HepG2 (cell line): Measurements from ENCODE around the gene FAM53B. TPM values are rescaled to one million over a fixed set of nuclear protein-coding genes. Genes with fewer than 3 reads are reported as not detected.

Experiments used
- CAMTA2 ChIP-seq: sonication (generic); formaldehyde crosslinking; IDR thresholded peaks from 2 replicates; pipeline ENCODE4 v1.4.0; 2020; ENCODE audit warnings: mild to moderate bottlenecking, missing genetic modification reagents, borderline replicate concordance
- CENPX ChIP-seq: sonication (generic); formaldehyde crosslinking; IDR thresholded peaks from 2 replicates; pipeline ENCODE4 v1.9.0; 2021; ENCODE audit warnings: mild to moderate bottlenecking, missing genetic modification reagents, moderate library complexity
- ELF3 ChIP-seq: IDR thresholded peaks from 2 replicates; pipeline ENCODE4 v1.6.1; 2016; ENCODE audit warnings: missing genetic modification reagents, missing compliant biosample characterization
- FOSL2 ChIP-seq: sonication (generic); formaldehyde crosslinking; IDR thresholded peaks from 2 replicates; pipeline ENCODE4 v1.4.0; 2020; ENCODE audit warnings: missing genetic modification reagents
- GATA4 ChIP-seq: sonication (generic); IDR thresholded peaks from 2 replicates; pipeline ENCODE4 v1.6.1; 2016; ENCODE audit warnings: antibody characterized with exemption, low read depth, borderline replicate concordance
- HOXA3 ChIP-seq: sonication (generic); formaldehyde crosslinking; IDR thresholded peaks from 2 replicates; pipeline ENCODE4 v1.5.0; 2020; ENCODE audit warnings: missing genetic modification reagents
- HOXD1 ChIP-seq: sonication (generic); formaldehyde crosslinking; IDR thresholded peaks from 2 replicates; pipeline ENCODE4 v1.5.0; 2020; ENCODE audit warnings: missing genetic modification reagents
- IRX3 ChIP-seq: sonication (generic); formaldehyde crosslinking; IDR thresholded peaks from 2 replicates; pipeline ENCODE4 v1.8.1; 2023; ENCODE audit warnings: mild to moderate bottlenecking, low read depth, missing genetic modification reagents, borderline replicate concordance
- KLF11 ChIP-seq: IDR thresholded peaks from 2 replicates; pipeline ENCODE4 v1.6.1; 2016; ENCODE audit warnings: missing compliant biosample characterization
- SIX4 ChIP-seq: sonication (generic); formaldehyde crosslinking; IDR thresholded peaks from 2 replicates; pipeline ENCODE4 v1.4.0; 2020; ENCODE audit warnings: missing genetic modification reagents
- SMARCE1 ChIP-seq: fragments of 450-650 bp; IDR thresholded peaks from 2 replicates; pipeline ENCODE4 v1.6.1; 2017; ENCODE audit warnings: borderline replicate concordance
- SMYD3 ChIP-seq: sonication (generic); formaldehyde crosslinking; IDR thresholded peaks from 2 replicates; pipeline ENCODE4 v1.8.1; 2023; ENCODE audit warnings: mild to moderate bottlenecking, missing genetic modification reagents
- TBX2 ChIP-seq: sonication (generic); formaldehyde crosslinking; IDR thresholded peaks from 2 replicates; pipeline ENCODE4 v1.5.0; 2020; ENCODE audit warnings: missing genetic modification reagents, mild to moderate bottlenecking, borderline replicate concordance
- U2AF2 ChIP-seq: fragments of 200-400 bp; formaldehyde crosslinking; IDR thresholded peaks from 2 replicates; pipeline ENCODE4 v1.6.1; 2017; ENCODE audit warnings: low read depth, mild to moderate bottlenecking, low read length
- ZBTB3 ChIP-seq: sonication (generic); formaldehyde crosslinking; IDR thresholded peaks from 2 replicates; pipeline ENCODE4 v1.4.0; 2020; ENCODE audit warnings: low read depth, mild to moderate bottlenecking, moderate library complexity, missing genetic modification reagents, borderline replicate concordance
- ZNF143 ChIP-seq: sonication (generic); formaldehyde crosslinking; IDR thresholded peaks from 2 replicates; pipeline ENCODE4 v1.4.0; 2020; ENCODE audit warnings: missing genetic modification reagents
- ZNF549 ChIP-seq: sonication (generic); formaldehyde crosslinking; IDR thresholded peaks from 2 replicates; pipeline ENCODE4 v1.5.0; 2020; ENCODE audit warnings: missing genetic modification reagents
- ZNF629 ChIP-seq: sonication (generic); formaldehyde crosslinking; conservative IDR thresholded peaks from 2 replicates; pipeline ENCODE4 v1.5.0; 2020; ENCODE audit warnings: missing genetic modification reagents
- polyA plus RNA-seq, 8 experiments: library from polyadenylated mRNA; depleted of rRNA in 3 of 8; stranded (reverse) in 7 of 8; unstranded in 1 of 8; fragments of >200 nt; fragmentation: Illumina TruSeq in 4 of 8; extraction: Trizol in 4 of 8; gene quantifications; 2 replicates each; pipeline versions ENCODE4 v1.2.1 to v1.2.3, GENCODE V29; 2011 to 2016; ENCODE audit warnings: low read depth in 4 of 8, missing spikeins in 1 of 8, mixed read lengths in 1 of 8; ENCODE audit not compliant: insufficient read depth in 1 of 8
- total RNA-seq, 5 experiments: library from RNA; depleted of rRNA; stranded (reverse); fragments of >200 nt; fragmentation: Illumina TruSeq; extraction: Trizol; gene quantifications; 2 replicates each; pipeline ENCODE4 v1.2.3, GENCODE V29; 2016; ENCODE audit warnings: low read depth in 1 of 5
- TF ChIP-seq, protein P1 (sequence below): sonication (generic); formaldehyde crosslinking; IDR thresholded peaks from 2 replicates; pipeline ENCODE4 v1.4.0; 2020; ENCODE audit warnings: mild to moderate bottlenecking, missing genetic modification reagents
- TF ChIP-seq, protein P2 (sequence below): sonication (generic); formaldehyde crosslinking; IDR thresholded peaks from 2 replicates; pipeline ENCODE4 v1.5.1; 2020; ENCODE audit warnings: mild to moderate bottlenecking, missing genetic modification reagents, moderate library complexity
- TF ChIP-seq, protein P3 (sequence below): sonication (generic); formaldehyde crosslinking; IDR thresholded peaks from 2 replicates; pipeline ENCODE4 v1.5.0; 2020; ENCODE audit warnings: missing genetic modification reagents
- TF ChIP-seq, protein P4 (sequence below): sonication (generic); formaldehyde crosslinking; IDR thresholded peaks from 2 replicates; pipeline ENCODE4 v1.8.1; 2023; ENCODE audit warnings: mild to moderate bottlenecking, moderate library complexity, missing genetic modification reagents
- TF ChIP-seq, protein P5 (sequence below): sonication (generic); formaldehyde crosslinking; IDR thresholded peaks from 2 replicates; pipeline ENCODE4 v1.8.1; 2023; ENCODE audit warnings: mild to moderate bottlenecking, missing genetic modification reagents

Gene FAM53B
- total and polyA plus RNA-seq, 2 of the 13 experiments (the other 11 are each of a cell fraction or from before 2014, with no cell fraction given), result 6.4 to 19.3 TPM

DNA sequence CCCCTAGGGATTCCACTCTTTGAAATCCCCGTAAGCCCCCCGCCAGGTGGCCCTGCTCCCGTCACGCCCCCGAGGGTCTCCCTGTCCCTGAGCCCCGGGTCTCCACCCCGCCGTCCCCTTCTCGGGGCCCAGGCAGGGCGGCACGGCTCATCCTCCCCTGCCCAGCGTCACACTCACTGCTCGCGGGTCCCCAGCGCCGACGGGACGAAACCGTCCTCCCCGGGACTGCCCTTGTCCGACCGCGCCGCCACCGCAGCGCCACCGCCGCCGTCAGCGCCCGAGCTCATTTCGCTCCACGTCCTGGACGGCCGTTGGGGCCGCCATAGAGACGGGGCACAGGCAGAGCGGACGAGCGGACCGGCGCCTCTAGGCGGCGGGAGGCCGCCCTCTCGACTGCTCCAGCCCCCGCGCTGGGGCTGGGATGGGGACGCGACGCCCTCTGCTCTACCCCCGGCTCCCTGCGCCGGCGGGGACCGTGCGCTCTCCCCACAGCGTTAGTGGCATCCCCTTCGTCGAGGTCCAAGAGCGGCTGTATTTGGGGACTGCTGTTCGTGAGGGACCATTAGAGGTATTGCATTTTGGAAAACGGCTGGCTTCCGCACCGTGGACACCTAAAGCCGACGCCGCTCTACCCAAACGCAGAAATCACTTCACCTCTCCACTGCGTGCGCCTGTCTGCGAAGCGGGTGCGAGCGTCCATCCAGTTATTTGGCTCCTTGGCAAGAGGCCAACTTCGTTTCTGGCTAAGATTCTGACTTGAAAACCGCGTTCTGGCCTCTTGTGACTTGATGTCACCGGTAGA lies 47.6 kb upstream of the FAM53B start, which contains the start of gene EEF1AKMT2 (continued):
- TF ChIP-seq GATA4 (0 out of 2 replicates have a peak, but pooled peaks have one; percentile 57), HOXD1 (CRISPR knock-in tag) (peak; percentile 91; the same call in 1 of the 2 replicates), SIX4 (CRISPR knock-in tag) (0 out of 2 replicates have a peak, but pooled peaks have one; percentile 12), IRX3 (CRISPR knock-in tag) (no peak), CENPX (CRISPR knock-in tag) (no peak), ZNF629 (CRISPR knock-in tag) (0 out of 2 replicates have a peak, but pooled peaks have one; percentile 9), U2AF2 (no peak), ZBTB3 (no peak; the same call in 1 of the 2 replicates), KLF11 (CRISPR knock-in tag) (0 out of 2 replicates have a peak, but pooled peaks have one; percentile 25), SMYD3 (CRISPR knock-in tag) (0 out of 2 replicates have a peak, but pooled peaks have one; percentile 74), HOXA3 (CRISPR knock-in tag) (peak; percentile 95), ELF3 (peak; percentile 68; the same call in 1 of the 2 replicates), ZNF143 (CRISPR knock-in tag) (peak; percentile 78), FOSL2 (0 out of 2 replicates have a peak, but pooled peaks have one; percentile 36), CAMTA2 (CRISPR knock-in tag) (no peak), ZNF549 (CRISPR knock-in tag) (0 out of 2 replicates have a peak, but pooled peaks have one; percentile 61), TBX2 (CRISPR knock-in tag) (peak; percentile 84), SMARCE1 (no peak)
- TF ChIP-seq, protein P1, sequence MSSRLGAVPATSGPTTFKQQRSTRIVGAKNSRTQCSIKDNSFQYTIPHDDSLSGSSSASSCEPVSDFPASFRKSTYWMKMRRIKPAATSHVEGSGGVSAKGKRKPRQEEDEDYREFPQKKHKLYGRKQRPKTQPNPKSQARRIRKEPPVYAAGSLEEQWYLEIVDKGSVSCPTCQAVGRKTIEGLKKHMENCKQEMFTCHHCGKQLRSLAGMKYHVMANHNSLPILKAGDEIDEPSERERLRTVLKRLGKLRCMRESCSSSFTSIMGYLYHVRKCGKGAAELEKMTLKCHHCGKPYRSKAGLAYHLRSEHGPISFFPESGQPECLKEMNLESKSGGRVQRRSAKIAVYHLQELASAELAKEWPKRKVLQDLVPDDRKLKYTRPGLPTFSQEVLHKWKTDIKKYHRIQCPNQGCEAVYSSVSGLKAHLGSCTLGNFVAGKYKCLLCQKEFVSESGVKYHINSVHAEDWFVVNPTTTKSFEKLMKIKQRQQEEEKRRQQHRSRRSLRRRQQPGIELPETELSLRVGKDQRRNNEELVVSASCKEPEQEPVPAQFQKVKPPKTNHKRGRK (CRISPR knock-in tag), result no peak
- TF ChIP-seq, protein P2, sequence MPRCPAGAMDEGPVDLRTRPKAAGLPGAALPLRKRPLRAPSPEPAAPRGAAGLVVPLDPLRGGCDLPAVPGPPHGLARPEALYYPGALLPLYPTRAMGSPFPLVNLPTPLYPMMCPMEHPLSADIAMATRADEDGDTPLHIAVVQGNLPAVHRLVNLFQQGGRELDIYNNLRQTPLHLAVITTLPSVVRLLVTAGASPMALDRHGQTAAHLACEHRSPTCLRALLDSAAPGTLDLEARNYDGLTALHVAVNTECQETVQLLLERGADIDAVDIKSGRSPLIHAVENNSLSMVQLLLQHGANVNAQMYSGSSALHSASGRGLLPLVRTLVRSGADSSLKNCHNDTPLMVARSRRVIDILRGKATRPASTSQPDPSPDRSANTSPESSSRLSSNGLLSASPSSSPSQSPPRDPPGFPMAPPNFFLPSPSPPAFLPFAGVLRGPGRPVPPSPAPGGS (CRISPR knock-in tag), result peak; percentile 94
- TF ChIP-seq, protein P3, sequence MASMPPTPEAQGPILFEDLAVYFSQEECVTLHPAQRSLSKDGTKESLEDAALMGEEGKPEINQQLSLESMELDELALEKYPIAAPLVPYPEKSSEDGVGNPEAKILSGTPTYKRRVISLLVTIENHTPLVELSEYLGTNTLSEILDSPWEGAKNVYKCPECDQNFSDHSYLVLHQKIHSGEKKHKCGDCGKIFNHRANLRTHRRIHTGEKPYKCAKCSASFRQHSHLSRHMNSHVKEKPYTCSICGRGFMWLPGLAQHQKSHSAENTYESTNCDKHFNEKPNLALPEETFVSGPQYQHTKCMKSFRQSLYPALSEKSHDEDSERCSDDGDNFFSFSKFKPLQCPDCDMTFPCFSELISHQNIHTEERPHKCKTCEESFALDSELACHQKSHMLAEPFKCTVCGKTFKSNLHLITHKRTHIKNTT, result no peak
- TF ChIP-seq, protein P4, sequence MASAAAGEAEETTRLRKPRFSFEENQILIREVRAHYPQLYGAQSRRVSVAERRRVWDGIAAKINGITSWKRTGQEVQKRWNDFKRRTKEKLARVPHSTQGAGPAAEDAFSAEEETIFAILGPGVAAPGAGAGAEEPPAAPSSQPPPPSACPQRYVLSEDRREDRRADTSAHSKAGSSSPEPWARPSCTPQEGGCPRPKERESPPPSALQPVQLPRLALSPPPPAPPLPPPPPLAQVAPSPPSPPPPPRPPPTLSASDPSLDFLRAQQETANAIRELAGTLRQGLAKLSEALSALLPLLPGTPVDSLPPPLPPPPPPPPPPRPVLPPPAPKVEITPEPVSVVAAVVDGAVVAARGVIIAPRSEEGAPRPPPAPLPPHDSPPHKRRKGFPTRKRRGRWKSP (CRISPR knock-in tag), result peak; percentile 96
- TF ChIP-seq, protein P5, sequence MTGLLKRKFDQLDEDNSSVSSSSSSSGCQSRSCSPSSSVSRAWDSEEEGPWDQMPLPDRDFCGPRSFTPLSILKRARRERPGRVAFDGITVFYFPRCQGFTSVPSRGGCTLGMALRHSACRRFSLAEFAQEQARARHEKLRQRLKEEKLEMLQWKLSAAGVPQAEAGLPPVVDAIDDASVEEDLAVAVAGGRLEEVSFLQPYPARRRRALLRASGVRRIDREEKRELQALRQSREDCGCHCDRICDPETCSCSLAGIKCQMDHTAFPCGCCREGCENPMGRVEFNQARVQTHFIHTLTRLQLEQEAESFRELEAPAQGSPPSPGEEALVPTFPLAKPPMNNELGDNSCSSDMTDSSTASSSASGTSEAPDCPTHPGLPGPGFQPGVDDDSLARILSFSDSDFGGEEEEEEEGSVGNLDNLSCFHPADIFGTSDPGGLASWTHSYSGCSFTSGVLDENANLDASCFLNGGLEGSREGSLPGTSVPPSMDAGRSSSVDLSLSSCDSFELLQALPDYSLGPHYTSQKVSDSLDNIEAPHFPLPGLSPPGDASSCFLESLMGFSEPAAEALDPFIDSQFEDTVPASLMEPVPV (CRISPR knock-in tag), result peak; percentile 64; the same call in 1 of the 2 replicates
